Naive B cell (primary cell): Measurements from ENCODE around the gene BARHL2. TPM values are rescaled to one million over a fixed set of nuclear protein-coding genes. Genes with fewer than 3 reads are reported as not detected.

ENCODE experiments used
- ATAC-seq, 2 donors: fragments of 150-1000 bp; cut with Tn5 transposase; 2 replicates each; pipeline ENCODE4 v1.10.0; 2021; ENCODE audit warnings: low read depth in 2 of 2, mild to moderate bottlenecking in 2 of 2, moderate library complexity in 2 of 2
- DNase-seq: peaks from one replicate; pipeline ENCODE4 v3.0.0; 2022
- H3K27ac Mint-ChIP-seq, 6 donors: one replicate each; pipeline ENCODE4 v1.8.0; 2020 to 2022; ENCODE audit warnings: mild to moderate bottlenecking in 6 of 6, mixed read lengths in 6 of 6, moderate library complexity in 5 of 6, inconsistent platforms in 2 of 6
- H3K27me3 Mint-ChIP-seq, 3 donors: one replicate each; pipeline ENCODE4 v1.8.0; 2021 to 2022; ENCODE audit warnings: mixed read lengths in 3 of 3, mild to moderate bottlenecking in 1 of 3
- H3K36me3 Mint-ChIP-seq, 2 donors: one replicate each; pipeline ENCODE4 v1.8.0; 2020 to 2022; ENCODE audit warnings: mixed read lengths in 2 of 2, inconsistent platforms in 1 of 2, mild to moderate bottlenecking in 1 of 2
- H3K4me1 Mint-ChIP-seq, 3 donors: one replicate each; pipeline ENCODE4 v1.8.0; 2020 to 2022; ENCODE audit warnings: mixed read lengths in 3 of 3, inconsistent platforms in 1 of 3, mild to moderate bottlenecking in 1 of 3, moderate library complexity in 1 of 3
- H3K4me3 Mint-ChIP-seq, 8 donors: one replicate each; pipeline ENCODE4 v1.8.0; 2020 to 2022; ENCODE audit warnings: mild to moderate bottlenecking in 8 of 8, mixed read lengths in 8 of 8, moderate library complexity in 8 of 8, inconsistent platforms in 2 of 8
- H3K9me3 Mint-ChIP-seq, 7 donors: one replicate each; pipeline ENCODE4 v1.8.0; 2020 to 2022; ENCODE audit warnings: mixed read lengths in 7 of 7, mild to moderate bottlenecking in 5 of 7, inconsistent platforms in 2 of 7, moderate library complexity in 1 of 7
- polyA plus RNA-seq, 6 donors: library from polyadenylated mRNA; unstranded; fragments of 300-500 nt; fragmentation: Illumina TruSeq; gene quantifications; one replicate each; pipeline ENCODE4 v1.2.3, GENCODE V29; 2021; ENCODE audit warnings: low read depth in 6 of 6

The BARHL2 gene
- polyA plus RNA-seq, 6 donors from 2014 or later, result not detected

DNA sequence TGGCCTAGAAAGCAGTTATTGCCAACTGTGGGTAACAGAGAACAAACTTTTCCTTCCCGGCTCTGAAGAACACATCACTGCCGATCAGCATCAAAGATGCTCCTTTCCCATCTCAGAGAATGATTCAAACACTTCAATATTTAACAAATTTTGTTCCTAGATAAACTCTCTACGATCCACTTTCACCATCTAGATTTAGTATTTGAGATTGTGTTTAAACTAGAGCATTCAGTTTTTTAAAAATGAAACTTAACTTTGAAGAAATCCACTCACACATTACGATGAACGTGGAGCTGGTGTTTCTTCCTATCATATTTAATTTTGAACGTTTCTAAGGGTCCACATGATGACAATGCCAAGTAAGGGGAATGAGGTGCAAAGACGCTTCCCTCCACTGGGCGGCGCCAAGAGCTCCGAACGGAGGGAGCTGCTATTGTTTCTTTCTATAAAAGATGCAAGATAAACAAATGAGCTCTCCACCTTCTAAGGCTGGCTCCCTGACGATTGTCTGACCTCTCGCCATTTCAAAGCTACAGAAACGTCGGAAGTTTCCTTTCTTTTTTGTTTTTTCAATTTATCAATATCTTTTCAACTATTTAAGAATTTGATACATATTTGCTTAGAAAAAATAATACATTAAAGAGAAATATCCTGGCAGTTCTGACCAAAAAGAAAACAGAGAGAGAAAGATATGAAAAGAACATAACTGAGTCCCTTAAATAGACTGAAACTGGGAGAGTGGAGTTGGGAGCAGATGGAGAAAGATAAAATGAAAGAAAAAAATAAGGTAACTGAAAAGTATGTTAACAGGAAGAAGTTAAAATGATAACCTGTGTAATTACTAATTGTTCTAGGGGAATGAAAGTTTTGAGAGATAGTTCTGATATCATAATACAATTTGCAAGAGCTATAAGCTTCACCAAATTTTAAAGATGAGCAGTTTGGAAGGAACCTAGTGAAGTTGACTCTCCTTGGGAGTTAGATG lies 4.4 kb upstream of the BARHL2 start:
- H3K9me3 Mint-ChIP-seq, result peaks cover 0 to 71% (median 49%) of the 10 kb centered on the region in 7 donors
- peak overlapping the region in 3 of 6 donors; percentile 19 to 80 (median 79) for H3K27ac Mint-ChIP-seq

DNA sequence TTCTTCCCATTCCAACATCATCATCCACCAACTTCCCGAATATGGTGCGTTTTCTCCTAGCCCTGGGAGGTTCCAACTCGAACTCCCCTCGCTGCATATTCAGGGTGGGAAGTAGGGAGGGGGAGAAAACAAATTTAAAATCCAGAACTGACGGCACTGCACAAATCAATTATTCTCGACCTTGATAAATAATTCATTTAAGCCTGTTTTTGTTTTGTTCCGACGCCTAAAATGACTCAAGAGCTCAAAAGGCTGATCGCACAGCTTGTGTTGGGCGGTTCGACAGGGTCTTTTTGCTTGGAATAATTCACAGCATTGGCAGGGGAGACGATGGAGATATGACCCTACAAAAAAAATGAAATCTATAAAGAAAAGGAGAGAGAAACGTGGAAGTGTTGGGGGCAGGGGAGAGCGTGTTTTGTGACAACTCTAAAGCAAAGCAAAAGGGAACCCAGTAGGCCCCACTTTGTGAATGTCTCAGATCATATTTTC lies 3.1 kb upstream of the BARHL2 start:
- H3K27me3 Mint-ChIP-seq, result peaks cover 62 to 93% (median 91%) of the 10 kb centered on the region in 3 donors
- peak overlapping the region in 3 of 8 donors; percentile 65 to 84 (median 65) for H3K4me3 Mint-ChIP-seq
- H3K36me3 Mint-ChIP-seq, result peaks cover 9 to 22% of the 10 kb centered on the region in 2 donors
- ATAC-seq, result no peak
- DNase-seq, result no peak
- H3K4me1 Mint-ChIP-seq, result peaks cover 26 to 53% (median 29%) of the 10 kb centered on the region in 3 donors
- peak overlapping the region in 5 of 6 donors; percentile 6 to 97 (median 54) for H3K27ac Mint-ChIP-seq
- H3K9me3 Mint-ChIP-seq, result peaks cover 0 to 61% (median 43%) of the 10 kb centered on the region in 7 donors

More for the DNA sequence above, 4.4 kb upstream of the BARHL2 start:
- peak overlapping the region in 3 of 8 donors; percentile 10 to 84 (median 66) for H3K4me3 Mint-ChIP-seq
- DNase-seq, result peak; percentile 39
- H3K4me1 Mint-ChIP-seq, result peaks cover 32 to 58% (median 38%) of the 10 kb centered on the region in 3 donors
- ATAC-seq, result no peak
- peaks cover 20 to 22% of the 10 kb centered on the region in 2 donors for H3K36me3 Mint-ChIP-seq
- H3K27me3 Mint-ChIP-seq, result peaks cover 70 to 94% (median 93%) of the 10 kb centered on the region in 3 donors

DNA sequence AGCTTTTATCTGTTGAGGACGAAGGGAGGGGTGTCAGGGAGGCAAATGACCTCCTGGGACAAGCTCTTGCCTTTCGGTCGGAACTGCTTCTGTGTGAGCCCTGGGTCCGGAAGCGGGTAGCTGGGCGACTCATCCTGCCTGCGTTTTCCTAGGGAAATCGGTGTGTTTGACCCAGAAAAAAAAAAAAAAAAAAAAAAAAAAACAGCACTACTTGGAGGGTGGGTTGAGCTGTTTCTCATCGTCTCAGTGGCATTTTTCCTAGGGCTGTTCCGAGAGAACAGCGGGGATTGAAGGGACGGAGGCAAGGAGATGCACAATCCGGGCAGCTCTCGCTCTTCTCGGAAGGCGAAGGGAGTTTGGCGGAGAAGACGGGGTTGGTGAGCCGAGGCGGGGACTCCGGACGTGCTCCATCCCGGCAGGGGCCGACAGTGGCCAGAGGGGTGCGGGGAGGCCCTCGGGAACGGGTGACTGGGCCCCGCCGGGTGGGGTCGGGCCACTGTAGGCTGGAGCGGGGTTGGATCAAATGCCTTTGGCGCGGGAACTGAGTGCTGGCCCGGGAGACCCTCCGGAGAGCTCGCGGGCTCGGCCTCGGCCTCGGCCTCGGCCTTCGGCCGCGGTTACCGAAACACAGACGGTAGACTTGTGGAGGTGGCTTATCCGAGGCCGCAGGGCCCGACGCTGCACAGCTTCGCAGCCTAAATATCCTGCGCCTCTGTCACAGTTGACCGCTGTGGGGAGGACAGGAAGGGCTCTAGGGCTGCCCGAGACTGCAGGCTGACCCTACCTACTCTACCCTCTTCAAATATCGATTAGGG lies 2.4 kb upstream of the BARHL2 start:
- no peak for DNase-seq
- peaks cover 3 to 59% (median 40%) of the 10 kb centered on the region in 7 donors for H3K9me3 Mint-ChIP-seq
- peak overlapping the region in 7 of 8 donors; percentile 25 to 81 (median 61) for H3K4me3 Mint-ChIP-seq
- peaks cover 59 to 94% (median 90%) of the 10 kb centered on the region in 3 donors for H3K27me3 Mint-ChIP-seq
- peaks cover 14 to 25% of the 10 kb centered on the region in 2 donors for H3K36me3 Mint-ChIP-seq
- peaks cover 24 to 51% (median 28%) of the 10 kb centered on the region in 3 donors for H3K4me1 Mint-ChIP-seq
- peak overlapping the region in 5 of 6 donors; percentile 49 to 97 (median 74) for H3K27ac Mint-ChIP-seq
- ATAC-seq, result no peak

DNA sequence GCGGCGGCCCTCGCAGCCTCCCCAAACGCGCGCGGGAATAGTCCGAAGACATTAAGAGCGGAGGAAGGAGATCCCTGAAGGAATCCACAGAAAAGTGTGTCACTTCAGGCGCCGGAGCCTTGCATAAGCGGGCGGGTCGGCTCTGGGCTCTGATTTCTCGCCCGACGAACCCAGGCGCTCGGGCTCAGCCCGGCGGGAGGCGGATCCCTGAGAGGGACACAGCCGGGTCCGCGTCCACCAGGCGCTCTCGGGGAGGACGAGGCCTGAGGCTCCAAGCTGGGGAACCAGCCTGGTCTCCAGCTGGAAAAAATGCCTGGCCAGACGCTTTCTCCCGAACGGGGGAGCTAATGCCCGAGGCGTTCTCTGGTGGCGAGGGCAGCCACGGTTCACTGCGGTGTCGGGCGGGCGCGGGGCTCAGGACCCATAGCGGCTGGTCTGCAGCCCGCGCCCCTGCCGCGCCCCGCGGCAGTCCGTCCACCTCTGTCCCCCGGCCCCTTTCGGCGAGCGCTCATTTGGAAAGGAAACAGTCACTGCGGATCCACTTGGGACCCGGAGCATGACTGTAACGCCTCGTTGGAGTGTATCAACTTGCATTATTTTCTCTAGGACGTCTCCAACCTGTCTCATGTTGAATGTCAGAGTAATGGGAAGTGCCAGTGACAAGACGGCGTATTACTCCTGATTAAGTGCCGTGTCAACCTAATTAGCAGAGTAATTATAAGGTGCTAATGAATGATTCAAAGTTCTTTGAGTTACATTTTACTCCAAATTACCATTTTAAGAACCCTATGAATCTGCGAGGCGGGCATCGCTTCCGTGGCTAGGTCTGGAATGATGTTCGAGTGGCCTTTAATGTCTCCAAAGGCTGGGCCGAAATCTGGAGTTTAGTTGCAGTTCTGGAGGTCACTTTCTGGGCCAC lies 1.6 kb upstream of the BARHL2 start:
- peaks cover 16 to 25% of the 10 kb centered on the region in 2 donors for H3K36me3 Mint-ChIP-seq
- ATAC-seq, result no peak

DNA sequence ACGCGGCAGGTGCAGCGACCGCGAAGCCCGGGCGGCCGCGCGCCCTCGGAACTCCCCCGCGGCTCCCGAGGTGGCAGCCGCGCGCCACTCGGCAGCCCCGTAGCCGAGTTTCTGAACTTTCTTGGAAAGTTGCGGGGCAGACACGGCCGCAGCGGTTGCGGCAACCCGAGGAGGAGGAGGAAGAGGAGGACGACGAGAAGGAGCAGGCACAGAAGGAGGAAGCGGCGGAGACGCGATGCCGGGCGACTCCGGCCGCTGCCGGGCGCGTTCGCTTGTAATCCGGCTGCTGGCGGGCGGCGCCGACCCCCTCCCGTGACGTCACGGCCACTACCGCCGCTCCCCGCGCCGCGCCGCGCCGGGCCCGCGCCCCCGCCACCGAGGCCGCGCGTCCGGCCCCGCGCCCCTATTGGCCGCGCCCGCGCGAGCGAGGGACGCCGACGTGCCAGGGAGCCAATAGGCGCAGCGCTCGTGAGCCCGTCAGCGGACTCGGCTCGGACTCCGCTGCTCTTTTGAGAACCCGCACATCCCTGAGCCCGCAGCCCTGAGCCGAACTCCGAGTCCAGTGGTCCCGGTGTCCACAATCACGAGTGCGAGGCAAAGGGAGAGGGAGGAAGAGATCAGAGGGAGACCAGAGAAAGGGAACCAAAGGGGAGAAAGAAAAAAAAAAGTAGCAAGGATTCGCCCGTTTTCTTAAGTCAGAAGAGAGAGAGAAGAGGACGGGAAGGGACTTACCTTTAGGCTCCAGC lies 736 bp upstream of the BARHL2 start:
- Mint-ChIP-seq H3K4me1 (peaks cover 18 to 37% (median 31%) of the 10 kb centered on the region in 3 donors), H3K9me3 (peaks cover 4 to 52% (median 31%) of the 10 kb centered on the region in 7 donors), H3K27ac (peak overlapping the region in 5 of 6 donors; percentile 80 to 97 (median 94)), H3K4me3 (peak overlapping the region; percentile 69 to 83 (median 78)), H3K27me3 (peaks cover 61 to 94% (median 90%) of the 10 kb centered on the region in 3 donors), H3K36me3 (peaks cover 16 to 21% of the 10 kb centered on the region in 2 donors)
- DNase-seq (no peak), ATAC-seq (peak; percentile 43 to 56)

More for the DNA sequence above, 1.6 kb upstream of the BARHL2 start:
- DNase-seq, result no peak
- Mint-ChIP-seq H3K27ac (peak overlapping the region in 4 of 6 donors; percentile 80 to 97 (median 96)), H3K4me1 (peaks cover 24 to 42% (median 28%) of the 10 kb centered on the region in 3 donors), H3K27me3 (peaks cover 61 to 94% (median 90%) of the 10 kb centered on the region in 3 donors), H3K9me3 (peaks cover 4 to 52% (median 34%) of the 10 kb centered on the region in 7 donors), H3K4me3 (peak overlapping the region; percentile 69 to 83 (median 80))

DNA sequence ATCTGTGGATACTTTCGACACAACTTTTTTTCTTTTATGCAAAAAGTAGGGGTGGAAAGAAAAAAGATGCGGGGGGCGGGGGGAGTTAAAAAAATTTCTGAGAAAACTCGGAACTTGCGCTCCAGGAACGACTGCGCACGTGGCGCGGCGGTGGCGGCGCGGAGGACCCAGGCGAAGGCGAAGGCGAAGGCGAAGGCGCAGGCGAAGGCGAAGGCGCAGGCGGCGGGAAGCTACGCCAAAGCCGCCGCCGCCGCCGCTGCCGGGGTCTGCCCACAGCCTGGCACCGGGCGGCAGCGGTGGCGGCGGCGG lies 208 bp upstream of the BARHL2 start:
- no peak for ATAC-seq
- H3K27ac Mint-ChIP-seq, result peak overlapping the region in 4 of 6 donors; percentile 86 to 97 (median 93)
- H3K4me3 Mint-ChIP-seq, result peak overlapping the region in 7 of 8 donors; percentile 76 to 83 (median 79)
- peaks cover 60 to 94% (median 90%) of the 10 kb centered on the region in 3 donors for H3K27me3 Mint-ChIP-seq
- H3K9me3 Mint-ChIP-seq, result peaks cover 4 to 49% (median 34%) of the 10 kb centered on the region in 7 donors
- peaks cover 18 to 35% (median 31%) of the 10 kb centered on the region in 3 donors for H3K4me1 Mint-ChIP-seq
- H3K36me3 Mint-ChIP-seq, result peaks cover 16% of the 10 kb centered on the region in 2 donors
- no peak for DNase-seq

DNA sequence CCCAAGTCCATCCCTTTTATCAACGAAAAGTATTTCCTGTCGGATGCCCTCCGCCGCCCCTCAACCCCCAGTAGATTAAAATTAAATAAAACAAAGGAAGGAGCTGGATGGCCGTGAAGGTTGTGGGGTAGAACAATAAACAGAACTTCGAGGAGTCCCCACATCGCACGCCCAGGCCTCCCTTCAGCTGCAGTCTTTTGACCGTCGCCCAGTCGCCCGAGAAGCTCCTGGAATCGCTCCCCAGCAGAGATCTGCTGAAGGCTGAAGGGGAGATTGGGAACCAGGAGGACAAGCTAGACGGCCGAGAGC lies 905 bp downstream of the BARHL2 start:
- Mint-ChIP-seq H3K4me3 (peak overlapping the region in 6 of 8 donors; percentile 46 to 78 (median 72)), H3K4me1 (peaks cover 11 to 31% (median 28%) of the 10 kb centered on the region in 3 donors), H3K27ac (peak overlapping the region in 4 of 6 donors; percentile 74 to 95 (median 90)), H3K9me3 (peaks cover 4 to 38% (median 28%) of the 10 kb centered on the region in 7 donors), H3K36me3 (peaks cover 9 to 16% of the 10 kb centered on the region in 2 donors), H3K27me3 (peaks cover 56 to 92% (median 90%) of the 10 kb centered on the region in 3 donors)
- ATAC-seq (no peak), DNase-seq (no peak)

DNA sequence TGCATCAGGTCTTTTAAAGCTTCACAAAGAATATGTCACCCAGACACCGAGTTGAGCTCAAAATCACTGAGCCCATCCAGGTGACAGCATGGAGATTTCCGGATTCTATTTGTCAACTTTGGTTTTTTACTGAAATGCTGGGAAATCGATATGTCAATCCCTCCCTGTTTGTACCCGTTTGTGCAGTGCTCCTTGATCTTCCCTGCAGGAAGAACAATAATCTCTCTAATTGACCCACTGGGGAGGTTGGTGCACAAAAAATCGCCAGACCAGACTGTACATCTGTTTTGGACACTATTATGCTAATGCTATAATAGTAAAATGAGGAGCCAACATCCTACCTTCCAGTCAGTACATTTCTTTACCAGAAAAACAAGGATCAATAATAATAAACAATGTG lies 1.8 kb downstream of the BARHL2 start:
- no peak overlapping the region for H3K27ac Mint-ChIP-seq
- H3K4me3 Mint-ChIP-seq, result no peak overlapping the region
- peaks cover 8 to 11% of the 10 kb centered on the region in 2 donors for H3K36me3 Mint-ChIP-seq
- H3K4me1 Mint-ChIP-seq, result peaks cover 11 to 31% (median 28%) of the 10 kb centered on the region in 3 donors
- no peak for ATAC-seq
- no peak for DNase-seq
- peaks cover 4 to 29% (median 20%) of the 10 kb centered on the region in 7 donors for H3K9me3 Mint-ChIP-seq
- peaks cover 54 to 90% (median 88%) of the 10 kb centered on the region in 3 donors for H3K27me3 Mint-ChIP-seq

DNA sequence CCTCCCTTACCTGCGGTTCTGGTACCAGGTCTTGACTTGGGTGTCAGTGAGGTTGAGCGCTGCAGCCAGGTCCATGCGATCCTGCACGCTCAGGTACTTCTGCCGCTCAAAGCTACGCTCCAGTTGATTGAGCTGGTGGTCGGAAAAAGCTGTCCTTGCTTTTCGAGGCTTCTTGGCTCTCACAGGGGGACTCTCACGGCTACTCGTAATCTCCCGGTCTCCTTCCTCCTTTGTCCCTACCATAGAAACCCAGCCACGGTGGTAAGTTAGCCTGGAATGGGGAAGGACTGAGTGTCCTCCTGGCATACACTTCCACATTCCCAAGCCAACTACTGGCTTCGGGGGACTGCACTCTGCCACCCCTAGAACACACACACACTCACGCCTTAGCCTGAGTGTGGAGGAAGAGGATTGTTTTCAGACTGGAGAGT lies 2.6 kb downstream of the BARHL2 start:
- ATAC-seq (no peak), DNase-seq (no peak)
- H3K9me3 Mint-ChIP-seq, result peaks cover 4 to 25% (median 16%) of the 10 kb centered on the region in 7 donors
- H3K27me3 Mint-ChIP-seq, result peaks cover 58 to 93% (median 90%) of the 10 kb centered on the region in 3 donors
- H3K4me3 Mint-ChIP-seq, result peak overlapping the region in 4 of 8 donors; percentile 35 to 56 (median 46)
- H3K4me1 Mint-ChIP-seq, result peaks cover 11 to 31% (median 26%) of the 10 kb centered on the region in 3 donors
- H3K27ac Mint-ChIP-seq, result no peak overlapping the region
- H3K36me3 Mint-ChIP-seq, result peaks cover 7 to 8% of the 10 kb centered on the region in 2 donors

DNA sequence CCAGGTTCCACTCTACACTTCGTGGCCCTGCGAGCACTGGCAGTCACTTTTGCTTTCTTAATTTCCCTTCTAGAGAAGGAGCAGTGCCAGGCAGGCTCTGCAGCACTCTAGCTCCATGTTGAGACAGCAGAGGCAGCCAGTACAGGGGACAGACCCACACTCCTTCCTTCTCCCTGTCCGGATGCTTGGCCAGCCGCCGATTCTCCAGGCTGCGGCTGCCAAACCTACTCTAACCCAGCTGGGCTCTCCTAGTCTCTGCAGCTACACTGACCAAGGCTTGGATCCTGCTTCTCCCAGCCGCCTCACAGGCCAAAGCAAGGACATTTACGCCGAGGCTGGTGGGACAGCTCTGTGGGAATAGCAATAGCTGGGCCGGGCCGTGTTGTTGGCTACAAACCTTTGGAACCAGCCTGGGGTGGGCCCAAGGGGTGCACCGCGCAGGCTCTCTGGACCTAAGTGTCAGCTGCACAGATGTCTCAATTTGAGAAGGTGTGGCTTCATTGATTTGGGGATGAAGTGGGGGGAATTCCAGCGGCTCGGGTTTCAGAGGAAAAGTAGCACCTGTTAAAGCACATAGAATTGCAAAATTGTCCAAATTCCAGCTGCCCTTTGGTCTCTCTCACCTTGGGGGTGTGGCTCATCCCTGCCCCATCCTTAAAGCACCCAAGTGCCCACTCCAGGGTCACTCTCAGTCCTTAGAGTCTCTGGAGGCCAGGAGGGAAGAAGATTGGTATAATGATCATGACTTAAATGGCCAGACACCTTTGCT lies 3.2 kb downstream of the BARHL2 start:
- Mint-ChIP-seq H3K4me1 (peaks cover 9 to 29% (median 23%) of the 10 kb centered on the region in 3 donors), H3K4me3 (peak overlapping the region in 1 of 8 donors; percentile 35), H3K9me3 (peaks cover 2 to 22% (median 13%) of the 10 kb centered on the region in 7 donors), H3K27me3 (peaks cover 59 to 93% (median 90%) of the 10 kb centered on the region in 3 donors), H3K27ac (peak overlapping the region in 2 of 6 donors; percentile 10 to 33), H3K36me3 (peaks cover 5 to 7% of the 10 kb centered on the region in 2 donors)
- ATAC-seq (no peak), DNase-seq (no peak)
